ENCODE data around the gene KRTAP10-3. TPM values are rescaled to one million over a fixed set of nuclear protein-coding genes. Genes with fewer than 3 reads are reported as not detected.

Gene KRTAP10-3
- total and polyA plus RNA-seq, 2 donors (not counting 3 experiments of a cell fraction or from before 2014, with no cell fraction given), result not detected

- Histone ChIP-seq H3K9me3 (replicated peaks; ENCODE audit: control insufficient read depth, insufficient read depth, low read length) (no peaks in the 10 kb centered on the region), H3K4me2 (ENCODE audit: insufficient read depth, low read length) (no peak overlapping the region), H3K27me3 (ENCODE audit: control insufficient read depth in 2 of 2, insufficient read depth in 2 of 2, low read length in 2 of 2) (peaks cover 3 to 17% of the 10 kb centered on the region in 2 experiments), H3K9ac (replicated peaks; ENCODE audit: extremely low read depth, insufficient read depth, low read length) (no peak overlapping the region), H3K79me2 (ENCODE audit: control insufficient read depth, insufficient read depth, low read length) (no peaks in the 10 kb centered on the region), H4K20me1 (replicated peaks; ENCODE audit: control insufficient read depth, extremely low read depth, insufficient read depth, low read length) (no peaks in the 10 kb centered on the region), H2AFZ (ENCODE audit: low read depth, low read length) (no peak overlapping the region), H3K27ac (ENCODE audit: insufficient read depth, low read depth, low read length) (no peak overlapping the region), H3K4me3 (replicated peaks in 1 of 3; ENCODE audit: insufficient read depth in 1 of 3, low read depth in 1 of 3, low read length in 3 of 3) (no peak overlapping the region), H3K36me3 (ENCODE audit: control insufficient read depth in 2 of 2, extremely low read depth in 1 of 2, insufficient read depth in 2 of 2, low read length in 2 of 2) (no peaks in the 10 kb centered on the region), H3K9me1 (replicated peaks; ENCODE audit: control insufficient read depth, extremely low read depth, insufficient read depth, low read length) (no peaks in the 10 kb centered on the region), H3K4me1 (ENCODE audit: control insufficient read depth, extremely low read depth, insufficient read depth, low read length) (no peaks in the 10 kb centered on the region)
- dilution Hi-C loops (cut with MboI; ENCODE audit: extremely low pct_ligation_motif_present, low sequenced_read_pairs), result no loop called here
- intact Hi-C loops (cut with micrococcal nuclease), result no loop called here
- FAIRE-seq (no peak), DNase-seq (ENCODE audit: low read depth, low spot score) (no peak)
- no TSS peak for BruUV-seq (replicated peaks)
- TF ChIP-seq CTCF (IDR thresholded peaks at IDR 0.05; ENCODE audit: extremely low read depth in 1 of 2, insufficient read depth in 1 of 2, low read depth in 1 of 2, low read length in 2 of 2), result no peak
- no peak for TF ChIP-seq POLR2A (IDR thresholded peaks at IDR 0.05; ENCODE audit: low read depth, low read length)
- no peak for TF ChIP-seq MYC (IDR thresholded peaks at IDR 0.05; ENCODE audit: low read depth, low read length)
- TF ChIP-seq POLR2AphosphoS5 (IDR thresholded peaks at IDR 0.05; ENCODE audit: insufficient read depth, low read depth, low read length), result no peak
- no peak for TF ChIP-seq EZH2 (IDR thresholded peaks at IDR 0.05; ENCODE audit: borderline replicate concordance, low read depth, low read length, severe bottlenecking)
- no peak for TF ChIP-seq FOS (IDR thresholded peaks at IDR 0.05; ENCODE audit: borderline replicate concordance, insufficient read depth, low read length)
- TF ChIP-seq MAX (IDR thresholded peaks at IDR 0.05; ENCODE audit: insufficient read depth, insufficient read length), result no peak
- TF ChIP-seq GATA2 (IDR thresholded peaks at IDR 0.05; ENCODE audit: insufficient read depth, insufficient read length, low read depth, low read length), result no peak
- TF ChIP-seq JUN (IDR thresholded peaks at IDR 0.05; ENCODE audit: borderline replicate concordance, insufficient read depth, insufficient read length, low read depth), result no peak
- CTCF ChIA-PET, result no interaction called here
- POLR2A ChIA-PET, result no interaction called here
Measured at GRCh38 chr21:44548381-44548780, 10.2 kb downstream of the KRTAP10-3 start.
